ENCODE results near the gene SIPA1L3.
"Not testable (repeated sequence)": the region's sequence is repeated elsewhere in the genome, so short reads cannot be mapped to it uniquely, and the experiment has no call there.

The SIPA1L3 gene

DNA sequence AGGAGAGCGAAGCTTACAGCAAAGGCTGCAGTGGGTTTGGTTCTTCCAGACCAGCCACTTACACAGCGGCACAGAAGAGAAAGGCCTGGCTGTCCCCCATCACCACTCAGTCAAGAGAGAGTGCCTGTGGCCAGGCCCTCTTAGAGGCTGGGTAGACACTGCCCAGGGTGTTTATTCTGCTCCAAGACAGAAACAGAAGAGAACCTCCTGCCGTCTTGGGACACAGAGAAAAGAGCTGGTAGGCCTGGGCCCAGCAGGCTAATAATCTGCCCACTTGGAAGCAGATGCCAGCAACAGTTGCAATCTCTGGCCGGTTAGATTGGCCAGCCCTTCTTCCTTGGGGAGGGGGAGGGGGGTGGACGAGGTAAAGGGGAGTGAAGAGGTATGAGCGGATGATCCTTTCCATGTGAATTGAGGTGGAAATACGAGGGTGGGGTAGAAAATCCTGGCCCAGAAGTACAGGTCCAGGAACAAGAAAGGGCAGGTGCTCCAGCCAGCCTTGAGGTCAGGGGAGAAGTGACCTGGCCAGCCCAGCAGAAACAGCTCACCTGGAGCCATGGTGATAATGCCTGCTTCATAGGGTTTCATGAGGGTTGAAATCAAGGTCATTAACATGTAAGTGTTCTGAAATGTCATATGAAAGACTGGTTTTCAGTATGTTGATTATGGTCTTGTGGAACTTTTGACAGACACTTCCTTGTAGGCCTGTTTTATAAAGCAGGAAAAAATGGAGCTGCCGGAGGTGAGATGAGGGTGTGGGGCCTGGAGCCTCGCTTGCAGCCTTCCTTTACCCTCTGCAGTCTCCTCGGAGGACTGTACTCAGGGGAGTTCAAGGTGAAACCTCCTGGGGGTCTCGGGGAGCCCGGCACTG, 116.9 kb downstream of the SIPA1L3 start:
- DNase-seq: no peak

DNA sequence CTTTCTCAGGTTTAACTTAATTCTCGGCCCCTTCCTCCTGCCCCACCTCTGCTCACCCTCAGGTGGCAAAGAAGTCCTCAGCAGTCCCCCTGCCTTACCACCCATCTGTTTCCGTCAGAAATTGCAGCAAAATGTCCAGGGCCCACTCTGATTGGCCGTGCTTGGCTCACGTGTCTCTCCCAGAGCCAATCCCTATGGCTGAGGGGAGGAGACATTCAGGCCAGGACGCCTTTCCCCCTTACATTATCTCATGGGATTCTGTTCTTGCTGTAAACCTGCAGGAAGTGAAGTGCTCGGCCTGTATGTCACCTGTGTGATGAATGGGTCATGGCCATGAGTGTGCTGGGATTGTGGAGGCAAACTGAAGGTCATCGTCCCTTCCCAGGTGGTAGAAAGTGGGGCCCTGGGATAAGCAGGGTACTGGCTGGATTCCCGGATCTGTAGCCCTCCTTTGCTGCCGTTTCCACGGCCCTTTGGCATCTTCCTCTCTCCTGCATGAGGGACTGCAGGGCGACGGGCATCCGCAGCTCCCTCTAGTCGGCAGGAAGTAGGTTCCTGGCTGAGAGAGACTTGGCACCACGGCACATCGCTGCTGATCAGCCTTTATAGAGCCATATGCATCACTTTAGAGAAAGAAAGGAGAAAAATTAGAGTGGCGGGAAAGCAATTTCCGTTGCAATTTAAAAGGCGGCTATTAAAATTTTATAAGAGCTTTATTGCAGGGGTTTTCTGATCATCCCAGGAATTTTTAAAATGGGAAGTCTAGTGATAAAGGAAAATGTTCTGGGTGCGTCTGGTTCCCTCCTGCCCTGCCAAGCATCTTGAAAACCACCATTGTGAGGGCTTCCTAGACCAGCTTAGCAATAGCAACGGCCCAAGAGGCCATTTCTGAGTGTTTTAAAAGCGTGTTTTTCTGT, 118.2 kb downstream of the SIPA1L3 start:
- DNase-seq: no peak

DNA sequence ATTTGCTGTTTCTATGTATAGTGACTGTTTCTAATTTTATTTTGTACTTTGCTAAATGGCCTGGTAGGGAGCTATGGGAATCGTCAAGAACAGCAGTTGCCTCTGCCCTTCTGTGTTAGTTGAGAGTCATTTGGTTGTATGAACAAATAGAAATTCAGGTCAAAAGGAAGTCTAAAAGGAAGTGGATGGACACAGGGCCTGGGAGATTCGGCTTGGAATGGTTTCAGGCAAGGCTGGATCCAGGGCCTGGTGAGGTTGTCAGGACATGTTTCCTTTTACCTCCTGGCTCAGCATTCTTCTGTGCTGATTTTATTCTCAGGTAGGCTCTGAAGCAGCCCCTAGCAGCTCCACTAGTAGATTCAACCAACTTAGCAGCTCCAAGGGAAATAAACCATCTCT, 118.9 kb downstream of the SIPA1L3 start:
- DNase-seq: no peak

DNA sequence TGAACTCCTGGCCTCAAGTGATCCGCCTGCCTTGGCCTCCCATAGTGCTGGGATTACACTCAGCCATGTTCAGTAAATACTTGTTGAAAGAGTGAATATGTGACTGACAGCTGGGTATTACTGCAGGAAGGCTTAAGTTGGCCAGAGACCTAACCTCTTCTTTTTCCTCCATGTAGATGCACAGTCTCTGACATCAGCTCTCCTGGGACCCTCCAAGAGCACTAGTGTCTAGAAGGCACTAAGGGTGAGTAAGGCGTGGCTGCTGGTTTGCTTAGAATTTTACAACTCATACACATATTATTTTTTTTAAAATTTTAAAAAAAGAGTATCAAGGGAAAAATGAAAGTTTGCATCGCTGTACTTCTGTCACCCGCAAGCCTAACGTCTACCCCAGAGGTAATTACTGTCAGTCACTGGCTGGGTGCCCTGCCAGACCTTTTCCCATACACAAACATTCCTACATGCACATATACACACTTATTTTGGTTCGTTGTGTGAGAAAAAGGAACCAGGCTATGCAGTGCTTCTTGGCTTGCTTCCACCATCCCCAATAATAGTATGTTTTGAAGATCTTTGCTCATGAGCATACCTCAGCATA, 122.0 kb downstream of the SIPA1L3 start:
- DNase-seq: no peak

DNA sequence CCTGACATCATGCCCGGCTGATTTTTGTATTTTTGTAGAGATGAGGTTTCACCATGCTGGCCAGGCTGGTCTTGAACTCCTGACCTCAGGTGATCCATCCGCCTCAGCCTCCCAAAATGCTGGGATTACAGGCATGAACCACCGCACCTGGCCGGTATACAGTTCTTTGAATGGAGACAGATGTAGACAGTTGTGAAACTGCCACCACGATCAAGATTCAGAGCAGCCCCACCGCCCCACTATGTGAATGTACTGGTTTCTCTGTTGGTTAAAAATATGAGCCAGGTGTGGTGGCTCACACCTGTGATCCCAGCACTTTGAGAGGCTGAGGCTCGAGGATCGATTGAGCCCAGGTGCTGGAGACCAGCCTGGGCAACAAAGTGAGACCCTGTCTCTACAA, 123.0 kb downstream of the SIPA1L3 start:
- not testable (repeated sequence) for DNase-seq

DNA sequence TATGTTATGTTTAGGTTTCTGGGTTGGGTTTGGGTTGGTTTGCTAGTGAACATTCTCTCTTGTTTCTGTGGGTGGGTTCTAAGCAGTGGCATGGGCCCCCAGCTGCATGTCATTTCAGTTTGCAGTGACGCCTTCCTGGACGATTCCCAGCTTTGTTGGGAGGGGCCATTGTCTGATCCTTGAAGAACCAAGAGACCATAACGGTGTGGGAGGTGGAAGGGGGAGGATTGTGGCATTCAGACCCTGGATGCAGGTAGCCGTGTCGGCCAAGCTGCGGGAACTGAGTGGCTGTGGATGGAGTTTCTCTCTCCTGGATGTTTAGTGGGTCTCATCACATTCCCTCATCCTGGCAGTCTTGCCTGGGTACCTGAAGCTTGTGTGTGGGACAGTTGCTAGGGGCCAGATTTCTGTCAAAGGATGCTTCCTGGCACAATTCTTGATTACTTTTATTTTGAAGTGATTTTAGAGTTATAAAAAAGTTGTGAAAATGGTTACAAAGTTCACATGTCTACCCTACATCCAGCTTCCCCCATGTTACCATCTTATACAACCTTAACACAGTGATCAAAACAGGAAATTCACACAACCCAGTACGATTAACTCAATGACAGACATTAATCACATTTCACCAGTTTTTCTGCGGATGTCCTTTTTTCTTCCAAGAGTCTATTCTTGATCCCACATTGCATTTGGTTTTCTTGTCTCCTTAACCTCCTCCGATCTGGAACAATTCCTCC, 123.8 kb downstream of the SIPA1L3 start:
- DNase-seq: no peak

DNA sequence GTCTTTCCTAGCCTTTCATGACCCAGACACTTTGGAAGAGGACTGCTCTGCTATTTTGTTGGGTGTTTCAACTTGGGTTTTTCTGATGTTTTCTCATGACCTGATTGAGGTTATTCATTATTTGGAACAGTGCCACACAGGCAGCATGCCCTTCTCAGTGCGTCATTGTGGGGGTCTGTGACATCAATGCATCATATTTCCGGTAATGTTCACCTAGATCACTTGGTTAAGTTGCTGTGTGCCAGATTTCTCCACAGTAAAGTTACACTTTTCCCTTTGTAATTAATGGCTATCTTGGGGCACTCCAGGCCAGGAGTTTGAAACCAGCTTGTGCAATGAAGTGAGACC, 124.4 kb downstream of the SIPA1L3 start:
- no peak for DNase-seq

DNA sequence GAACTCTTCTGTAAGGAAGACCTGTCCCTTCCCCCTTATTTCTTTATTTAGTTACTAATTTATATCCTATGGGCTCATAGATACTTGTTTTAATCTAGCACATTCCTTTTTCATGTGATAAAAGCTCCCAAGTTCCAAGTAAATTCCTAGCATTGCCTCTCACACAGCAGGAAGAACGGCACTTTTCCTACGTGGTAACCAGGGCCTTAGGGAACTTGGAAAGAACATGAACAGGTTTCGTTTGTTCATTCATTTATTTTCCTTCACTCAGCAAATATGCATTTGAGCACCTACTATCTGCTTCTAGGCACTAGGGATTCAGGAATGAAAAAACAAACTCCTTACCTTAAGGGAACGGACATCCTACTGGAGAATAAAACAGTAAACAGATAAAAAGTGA, 125.1 kb downstream of the SIPA1L3 start:
- DNase-seq: no peak

DNA sequence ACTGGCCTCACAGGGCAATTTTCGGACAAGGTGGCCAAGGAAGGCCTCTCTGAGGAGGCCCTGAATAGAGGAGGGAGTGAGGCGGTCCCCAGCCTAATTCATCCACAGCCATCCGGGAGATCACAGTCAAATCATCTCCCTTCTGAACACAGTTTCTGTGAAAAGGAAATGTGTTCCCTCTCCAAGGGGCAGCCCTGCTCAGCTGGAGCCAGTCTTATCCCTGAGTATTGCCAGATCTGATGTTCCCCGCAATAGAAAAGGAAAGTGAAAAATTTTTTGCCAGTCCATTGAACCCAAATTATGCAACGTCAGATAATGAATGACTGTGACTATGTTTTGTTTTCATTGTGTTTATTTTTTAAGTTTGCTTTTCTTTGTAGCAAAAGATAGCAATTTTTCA, 125.9 kb downstream of the SIPA1L3 start:
- DNase-seq: no peak

DNA sequence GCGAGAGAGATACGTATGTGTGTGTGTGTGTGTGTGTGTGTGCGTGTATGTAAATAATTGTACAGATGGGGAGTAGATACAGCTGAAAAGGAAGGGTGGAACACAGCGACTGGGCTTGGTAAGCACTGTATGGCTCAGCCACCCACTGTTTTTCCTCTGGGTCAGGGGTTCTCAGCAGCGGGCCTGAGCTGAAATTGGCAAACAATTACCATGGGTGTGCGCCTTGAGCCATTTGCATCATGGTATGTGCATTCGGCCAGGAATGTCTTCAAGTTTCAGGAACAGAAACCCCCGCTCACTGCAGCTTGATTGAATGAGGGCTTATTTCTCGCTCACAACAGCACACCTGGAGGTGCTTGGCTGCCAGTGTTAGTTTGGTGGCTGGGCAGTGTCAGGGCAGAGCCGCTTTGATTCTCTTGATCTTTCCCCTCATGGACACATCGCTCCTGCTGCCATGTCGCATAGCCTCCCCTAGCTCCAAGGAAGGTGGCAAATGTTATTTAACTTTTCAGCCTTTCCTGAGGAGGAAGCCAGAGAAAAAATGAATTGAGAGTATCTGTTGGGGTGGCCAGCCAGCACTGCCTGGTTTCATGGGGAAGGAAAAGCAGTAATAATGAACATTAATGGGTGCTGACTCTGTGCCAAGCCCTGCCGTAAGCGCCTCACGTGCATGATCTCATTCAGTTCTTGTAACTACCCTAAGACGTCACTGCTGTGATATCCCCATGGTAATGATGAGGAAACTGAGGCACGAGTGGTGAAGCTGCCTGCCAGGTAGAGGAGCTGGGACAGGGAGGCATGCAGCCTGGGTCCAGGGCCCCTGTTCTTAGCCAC, 126.9 kb downstream of the SIPA1L3 start:
- no peak for DNase-seq

DNA sequence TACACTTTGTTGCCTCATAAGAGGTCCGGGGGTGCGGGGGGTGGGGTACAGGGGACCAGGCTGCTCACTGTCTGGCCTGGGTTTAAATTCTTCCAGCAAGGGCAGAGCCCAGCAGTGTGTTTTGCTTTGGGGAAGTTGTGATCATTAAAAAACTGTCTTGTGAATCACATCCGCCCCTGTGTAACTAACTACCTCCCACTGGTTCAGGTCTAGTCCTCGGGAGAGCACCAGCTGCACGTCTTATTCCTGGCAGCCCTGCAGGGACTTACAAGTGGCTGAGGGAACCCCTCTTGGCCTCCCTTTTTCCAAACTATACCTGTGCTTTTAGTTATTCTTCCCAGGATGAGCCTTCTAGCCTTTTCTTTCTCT, 127.5 kb downstream of the SIPA1L3 start:
- DNase-seq: no peak

DNA sequence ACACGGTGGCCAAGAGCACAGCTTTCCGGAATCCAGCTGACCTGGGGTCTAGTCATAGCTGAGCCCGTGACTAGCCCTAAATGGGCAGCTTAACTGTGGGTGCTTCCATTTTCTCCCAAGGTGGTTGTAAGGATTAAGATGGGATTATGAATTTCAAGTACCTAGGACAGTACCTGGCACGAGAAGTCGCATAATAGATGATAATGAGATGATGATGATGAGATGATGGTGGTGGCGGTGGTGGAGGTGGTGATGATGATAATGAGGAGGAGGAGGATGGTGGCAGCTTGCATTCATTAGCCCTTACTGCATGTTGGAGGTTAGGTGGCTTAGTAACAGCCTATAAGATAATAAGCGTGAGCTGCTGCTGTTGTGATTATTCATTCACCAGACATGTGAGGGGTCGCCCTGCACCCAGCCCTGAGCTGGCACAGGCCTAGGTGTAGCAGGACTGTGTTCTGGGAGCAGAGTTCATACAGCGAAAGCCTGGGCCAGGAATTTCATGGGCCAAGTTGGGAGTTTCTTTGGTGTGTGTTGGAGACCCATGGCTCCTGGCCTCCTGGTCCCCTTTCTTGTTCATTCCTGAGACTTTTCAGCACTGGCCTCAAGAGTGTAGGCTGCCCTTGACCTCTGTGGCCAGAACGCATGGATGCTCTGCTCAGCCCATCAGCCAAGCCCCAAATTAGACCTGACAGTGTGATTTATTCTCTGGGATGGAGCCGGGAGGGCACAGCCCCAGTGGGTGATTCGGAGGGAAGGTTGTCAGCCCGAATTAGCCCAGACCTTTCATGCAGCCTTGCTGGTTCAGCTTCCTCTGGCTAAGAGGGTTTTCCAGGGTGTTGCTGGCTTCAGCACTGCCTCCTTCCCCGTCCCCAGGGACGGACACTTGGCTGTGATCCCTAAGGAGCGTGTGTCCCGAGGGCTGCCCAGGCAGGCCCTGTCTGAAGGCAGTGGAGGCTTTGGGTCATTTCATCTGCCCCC, 128.8 kb downstream of the SIPA1L3 start:
- no peak for DNase-seq

DNA sequence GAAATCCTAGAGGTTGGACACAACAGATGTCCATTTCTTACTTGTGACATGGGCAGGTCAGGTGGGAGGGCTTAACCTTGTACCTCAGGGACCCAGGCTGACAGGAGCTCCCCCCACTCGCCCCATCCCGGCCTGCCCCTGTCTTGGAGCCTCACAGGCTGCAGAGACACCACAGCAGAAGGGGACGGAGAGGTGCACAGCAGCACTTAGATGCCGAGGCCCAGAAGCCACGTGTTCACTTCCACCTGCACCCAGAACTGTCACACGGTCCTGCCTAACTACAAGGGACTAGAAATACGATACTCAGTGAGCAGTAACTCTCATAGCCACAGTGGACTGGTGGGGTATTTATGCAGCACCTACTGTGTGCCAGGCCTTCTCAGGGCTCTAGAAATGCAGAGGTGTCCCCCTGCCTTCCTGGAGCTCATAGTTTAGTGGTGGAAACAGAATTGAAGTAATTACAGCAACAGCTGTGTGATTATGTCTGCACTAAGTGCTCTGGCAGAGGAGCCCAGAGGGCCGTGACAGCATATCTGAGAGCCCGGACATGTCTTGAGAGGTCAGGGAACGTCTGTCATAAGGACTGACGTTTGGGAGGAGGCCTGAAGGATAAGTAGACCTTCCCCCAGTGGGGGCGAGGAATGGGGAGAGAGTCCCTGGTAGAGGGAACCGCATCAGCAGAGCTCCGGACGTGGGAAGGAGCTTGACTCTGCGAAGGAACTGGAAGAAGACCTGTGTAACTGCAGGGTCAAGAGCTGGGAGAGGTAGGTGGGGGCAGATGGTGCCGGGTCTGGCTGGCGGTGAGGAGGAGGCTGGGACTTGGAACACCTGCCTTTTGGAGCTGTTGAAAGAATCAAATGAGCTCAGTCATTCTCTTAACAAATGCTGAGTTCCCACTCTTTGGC, 130.0 kb downstream of the SIPA1L3 start:
- no peak for DNase-seq

DNA sequence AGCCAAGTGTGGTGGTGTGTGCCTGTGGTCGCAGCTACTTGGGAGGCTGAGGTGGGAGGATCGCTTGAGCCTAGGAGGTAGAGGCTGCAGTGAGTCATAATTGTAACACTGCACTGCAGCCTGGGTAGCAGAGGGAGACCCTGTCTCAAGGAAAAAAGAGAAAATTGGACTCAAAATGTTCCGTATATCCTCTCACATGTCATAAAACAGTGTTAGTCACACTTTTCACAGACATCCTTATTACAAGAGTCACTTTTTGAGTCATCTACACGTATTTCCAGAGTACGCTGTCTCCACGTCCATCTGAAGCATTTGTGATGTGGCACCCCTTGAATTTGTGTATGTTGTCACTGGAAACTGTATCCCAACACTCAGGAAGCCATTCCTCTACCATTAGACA, 133.0 kb downstream of the SIPA1L3 start:
- DNase-seq: no peak

DNA sequence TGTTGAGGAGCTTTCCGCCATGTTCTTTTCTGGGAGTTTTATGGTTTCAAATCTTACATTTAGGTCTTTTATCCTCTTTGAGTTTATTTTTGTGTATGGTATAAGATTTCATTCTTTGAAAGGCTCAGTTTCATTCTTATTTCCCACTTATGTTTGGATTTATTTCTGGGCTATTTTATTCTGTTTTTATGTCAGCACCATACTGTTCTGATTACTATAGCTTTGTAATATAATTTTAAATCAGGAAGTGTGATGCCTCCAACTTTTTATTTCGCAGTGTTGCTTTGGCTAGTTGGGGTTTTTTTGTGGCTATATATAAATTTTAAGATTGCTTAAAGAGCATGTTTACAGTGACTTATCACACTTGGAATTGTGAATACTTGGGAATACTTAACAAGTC, 135.1 kb downstream of the SIPA1L3 start:
- no peak for DNase-seq

DNA sequence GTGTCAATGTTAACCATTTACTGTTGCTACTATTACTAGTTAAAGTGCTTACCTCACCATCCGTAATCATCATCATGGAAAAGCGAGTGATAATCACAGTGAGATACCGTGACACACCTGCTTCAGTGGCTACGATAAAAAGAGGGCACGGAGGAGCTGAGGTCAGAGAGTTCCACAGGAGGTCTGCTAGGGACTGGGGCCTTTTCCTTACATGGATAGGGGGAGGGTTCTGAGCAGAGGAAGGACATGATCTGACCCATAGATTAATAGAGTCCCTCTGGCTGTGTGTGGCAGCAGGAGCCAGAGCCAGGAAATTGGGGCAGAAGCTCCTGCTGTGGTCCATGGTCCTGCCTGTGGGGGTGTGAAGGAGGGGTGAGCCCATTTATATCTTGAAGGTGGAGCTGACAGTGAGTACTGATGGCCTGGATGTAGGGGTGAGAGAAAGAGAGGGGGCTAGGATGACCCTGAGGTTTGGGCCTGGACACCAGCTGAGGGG, 136.7 kb downstream of the SIPA1L3 start:
- no peak for DNase-seq

DNA sequence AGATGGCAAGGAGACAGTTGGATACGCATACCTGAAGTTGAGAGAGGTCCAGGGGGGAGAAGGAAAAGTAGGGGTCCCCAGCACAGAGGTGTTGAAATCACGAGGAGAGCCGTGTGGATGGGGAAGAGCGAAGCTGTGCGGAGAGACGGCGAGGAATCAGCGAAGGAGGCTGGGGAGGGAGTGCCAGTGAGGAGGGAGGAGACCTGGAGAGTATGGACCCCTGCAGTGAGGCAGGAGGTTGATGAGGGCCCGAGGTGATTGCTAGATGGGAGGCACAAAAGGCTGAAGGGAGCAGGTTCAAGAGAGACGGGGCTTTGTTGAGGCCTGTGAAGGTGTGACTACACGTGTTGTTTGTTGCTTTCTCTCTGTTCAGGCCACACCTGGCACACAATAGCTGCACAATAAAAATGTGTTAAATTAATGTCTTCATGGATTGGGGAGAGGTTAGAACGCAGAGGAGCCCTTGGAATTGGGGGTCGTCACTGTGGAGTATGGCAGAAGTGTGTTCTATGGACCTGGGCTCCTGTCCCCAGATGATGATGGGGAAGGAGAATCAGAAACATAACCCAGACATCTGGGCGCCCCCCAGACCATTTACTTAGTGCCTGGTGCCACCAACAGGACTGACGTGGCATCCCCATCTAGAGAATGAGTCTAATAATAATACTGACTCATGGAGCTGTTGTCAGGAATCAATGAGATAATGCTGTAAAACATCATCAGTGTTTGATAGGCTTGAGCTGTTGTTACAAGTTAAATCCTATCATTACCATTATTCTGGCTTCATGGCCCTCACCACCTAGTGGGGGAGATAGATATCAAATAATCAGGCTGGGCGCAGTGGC, 137.5 kb downstream of the SIPA1L3 start:
- no peak for DNase-seq

DNA sequence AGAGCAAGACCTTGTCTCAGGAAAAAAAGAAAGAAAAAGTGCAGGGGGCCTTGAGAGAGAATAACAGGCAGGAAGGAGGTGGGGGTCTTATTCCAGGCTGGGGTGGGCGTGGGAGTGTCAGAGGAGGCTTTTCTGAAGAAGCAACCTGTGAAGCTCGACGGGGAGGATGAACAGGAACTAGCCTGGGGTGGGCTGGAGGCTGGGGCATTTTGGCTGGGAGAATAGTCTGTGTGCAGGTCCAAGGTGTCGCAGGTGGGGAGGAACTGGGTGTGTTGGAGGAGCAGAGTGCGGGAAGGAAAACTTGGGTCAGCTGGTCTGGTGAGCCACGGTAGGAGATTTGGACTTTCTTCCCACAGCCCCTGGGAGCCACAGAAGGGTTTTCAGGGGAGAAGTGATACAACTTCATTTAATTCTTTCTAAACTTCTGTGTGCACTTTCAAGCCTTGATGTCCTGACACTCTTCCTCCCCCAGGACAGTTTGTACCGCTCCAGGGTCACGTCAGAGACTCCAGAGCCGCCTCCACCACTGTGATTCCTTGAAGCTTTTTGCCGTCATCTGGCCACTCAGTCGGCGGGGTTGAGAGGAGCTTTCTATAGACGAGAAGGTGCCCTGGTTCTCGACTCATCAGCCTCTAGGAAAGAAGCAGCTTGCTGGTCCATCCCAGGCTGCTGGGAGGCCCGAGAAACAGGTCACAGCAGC, 138.7 kb downstream of the SIPA1L3 start:
- no peak for DNase-seq

All from right forelimb (tissue), 1 donor.